Spleen (tissue), 13 donors: ENCODE measurements around the gene TACR1. TPM values are rescaled to one million over a fixed set of nuclear protein-coding genes. Genes with fewer than 3 reads are reported as not detected.
"Not testable (repeated sequence)": the region's sequence is repeated elsewhere in the genome, so short reads cannot be mapped to it uniquely, and the experiment has no call there.

Source experiments
- DNase-seq: peaks from one replicate; pipeline ENCODE4 v3.0.0-alpha.2; 2020
- H3K27ac ChIP-seq, 8 donors: fragments of 200-600 bp; sonication (generic) in 7 of 8; 1 replicate in 4 of 8; 2 replicates in 4 of 8; pipeline versions ENCODE4 v1.5.0 to v1.8.0; 2016 to 2021; ENCODE audit warnings: inconsistent platforms in 4 of 8, mild to moderate bottlenecking in 4 of 8, moderate library complexity in 1 of 8
- H3K27me3 ChIP-seq, 7 donors: fragments of 200-600 bp; sonication (generic) in 6 of 7; replicated peaks in 1 of 7; 1 replicate in 4 of 7; 2 replicates in 3 of 7; pipeline versions ENCODE4 v1.5.0 to v1.8.0; 2016 to 2021; ENCODE audit warnings: inconsistent platforms in 3 of 7, mild to moderate bottlenecking in 1 of 7
- H3K36me3 ChIP-seq, 6 donors: fragments of 200-600 bp; sonication (generic) in 5 of 6; 1 replicate in 4 of 6; 2 replicates in 2 of 6; pipeline versions ENCODE4 v1.5.0 to v1.8.0; 2016 to 2021; ENCODE audit warnings: inconsistent platforms in 2 of 6
- H3K4me1 ChIP-seq, 6 donors: fragments of 200-600 bp; sonication (generic) in 5 of 6; 1 replicate in 3 of 6; 2 replicates in 3 of 6; pipeline versions ENCODE4 v1.5.0 to v1.8.0; 2016 to 2021; ENCODE audit warnings: inconsistent platforms in 3 of 6
- H3K4me3 ChIP-seq, 8 donors: fragments of 200-600 bp; sonication (generic) in 7 of 8; 1 replicate in 4 of 8; 2 replicates in 4 of 8; pipeline versions ENCODE4 v1.5.0 to v1.8.0; 2016 to 2021; ENCODE audit warnings: inconsistent platforms in 4 of 8, mild to moderate bottlenecking in 4 of 8, moderate library complexity in 2 of 8
- H3K9me3 ChIP-seq, 8 donors: fragments of 200-600 bp; sonication (generic) in 7 of 8; 1 replicate in 4 of 8; 2 replicates in 4 of 8; pipeline versions ENCODE4 v1.5.0 to v1.8.0; 2016 to 2021; ENCODE audit warnings: inconsistent platforms in 4 of 8
- POLR2A ChIP-seq, 3 donors: fragments of 450-650 bp; IDR thresholded peaks; one replicate each; pipeline ENCODE4 v1.5.1; 2017; ENCODE audit warnings: antibody characterized with exemption in 3 of 3, mild to moderate bottlenecking in 1 of 3
- POLR2AphosphoS5 ChIP-seq, 3 donors: sonication (generic); formaldehyde crosslinking; IDR thresholded peaks; one replicate each; pipeline ENCODE4 v1.5.1; 2017; ENCODE audit warnings: antibody characterized with exemption in 3 of 3
- WGBS, 5 donors: extraction: QIAGEN DNeasy Blood & Tissue Kit in 3 of 5; methylation state at CpG; one replicate each; pipeline versions ENCODE4 v1.1.5 to v1.1.7; 2013 to 2018; 5-methylcytosine and 5-hydroxymethylcytosine counted together
- intact Hi-C: fragments of 100-400 bp; cut with DNase I; formaldehyde crosslinking; loops from one replicate; pipeline ENCODE4 v1.15.0; 2023; ENCODE audit warnings: low total_unique reads
- long read RNA-seq, 2 donors: transcript quantifications; one replicate each; lab custom pipeline, GENCODE V29; 2026
- polyA plus RNA-seq, 3 donors: library from polyadenylated mRNA; stranded (reverse); fragments of 200-250 nt; gene quantifications; one replicate each; pipeline ENCODE4 v1.2.1, GENCODE V29; 2013
- total RNA-seq, 7 donors: library from RNA; depleted of rRNA in 3 of 7; stranded (reverse); fragments of >200 nt in 3 of 7; fragmentation: NEBNext Ultra II Directional in 4 of 7; extraction: Animal tissue kit (Norgen Biotek cat#: 25700) in 4 of 7; gene quantifications; one replicate each; pipeline versions ENCODE4 v1.1.0 to v1.2.1, GENCODE V29; 2016 to 2021
- TF ChIP-seq, protein P1 (sequence below), 11 experiments: fragments of 200-600 bp in 7 of 11; fragments of 450-650 bp in 4 of 11; sonication (generic) in 4 of 11; IDR thresholded peaks in 8 of 11; conservative IDR thresholded peaks in 3 of 11; 1 replicate in 7 of 11; 2 replicates in 4 of 11; pipeline versions ENCODE4 v1.4.0 to v1.8.0; 2016 to 2021; ENCODE audit warnings: antibody characterized with exemption in 11 of 11, inconsistent platforms in 4 of 11, mild to moderate bottlenecking in 1 of 11
- donor health status: healthy with polysubstance abuse.
- donor health status: DM: no; HTN: no; CAD: no; lungs with moderate emphysema.
- donor health status: DM: no; HTN: no; CAD: no.
- donor health status: Bipolar disorder and iron deficiency.
- donor health status: healthy.
- donor health status: DM: no; HTN: no; CAD: no.
- donor health status: DM: yes; HTN: yes; CAD: no.

TACR1 gene
- total RNA-seq (under 1 TPM in 4 of 7 donors, not detected in 3; 0.13 to 0.28 (median 0.16) TPM), polyA plus RNA-seq (under 1 TPM; 0.02 to 0.03 (median 0.02) TPM)
- long read RNA-seq, donor 1, partial matches to known transcripts, result 0 of 56 reads
- long read RNA-seq, donor 1, other reads (novel, unspliced or antisense), result 56 of 56 reads
- long read RNA-seq, donor 2, result 0 reads

- peak; percentile 87 for DNase-seq
- H3K27me3 ChIP-seq, result peaks cover 0 to 78% (median 42%) of the 10 kb centered on the region in 7 donors
- 1 to 4% (median 2%) methylated on average over 26 to 46 of the region's 46 CpGs for whole genome bisulfite sequencing, 5 donors
- H3K36me3 ChIP-seq, result no peaks in the 10 kb centered on the region
- TF ChIP-seq, protein P1, sequence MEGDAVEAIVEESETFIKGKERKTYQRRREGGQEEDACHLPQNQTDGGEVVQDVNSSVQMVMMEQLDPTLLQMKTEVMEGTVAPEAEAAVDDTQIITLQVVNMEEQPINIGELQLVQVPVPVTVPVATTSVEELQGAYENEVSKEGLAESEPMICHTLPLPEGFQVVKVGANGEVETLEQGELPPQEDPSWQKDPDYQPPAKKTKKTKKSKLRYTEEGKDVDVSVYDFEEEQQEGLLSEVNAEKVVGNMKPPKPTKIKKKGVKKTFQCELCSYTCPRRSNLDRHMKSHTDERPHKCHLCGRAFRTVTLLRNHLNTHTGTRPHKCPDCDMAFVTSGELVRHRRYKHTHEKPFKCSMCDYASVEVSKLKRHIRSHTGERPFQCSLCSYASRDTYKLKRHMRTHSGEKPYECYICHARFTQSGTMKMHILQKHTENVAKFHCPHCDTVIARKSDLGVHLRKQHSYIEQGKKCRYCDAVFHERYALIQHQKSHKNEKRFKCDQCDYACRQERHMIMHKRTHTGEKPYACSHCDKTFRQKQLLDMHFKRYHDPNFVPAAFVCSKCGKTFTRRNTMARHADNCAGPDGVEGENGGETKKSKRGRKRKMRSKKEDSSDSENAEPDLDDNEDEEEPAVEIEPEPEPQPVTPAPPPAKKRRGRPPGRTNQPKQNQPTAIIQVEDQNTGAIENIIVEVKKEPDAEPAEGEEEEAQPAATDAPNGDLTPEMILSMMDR (IDR thresholded peaks at IDR 0.05 in 8 of 11, conservative IDR thresholded peaks at IDR 0.05 in 3 of 11), result peak in 9 of 11 experiments; percentile 8 to 73 (median 57)
- TF ChIP-seq POLR2AphosphoS5 (IDR thresholded peaks at IDR 0.05) (peak in 2 of 3 donors; percentile 44 to 45), POLR2A (IDR thresholded peaks at IDR 0.05) (no peak)
- peaks cover 0 to 4% (median 0%) of the 10 kb centered on the region in 8 donors for H3K9me3 ChIP-seq
- H3K4me1 ChIP-seq, result peaks cover 13 to 28% (median 21%) of the 10 kb centered on the region in 6 donors
- H3K4me3 ChIP-seq, result peak within 1 kb of the TSS; percentile 25 to 61 (median 32)
- H3K27ac ChIP-seq, result no peak within 1 kb of the TSS
- intact Hi-C loops, result loop anchor here (10.0 kb wide), 1 partner anchor 205 kb away; no protein-coding TSS in a partner anchor
Measured at GRCh38 chr2:75199428-75200011, at the start of gene TACR1. Gene TACR1 (minus strand): TSS chr2:75199520. CDS start chr2:75198934, 586 bp downstream.

DNA sequence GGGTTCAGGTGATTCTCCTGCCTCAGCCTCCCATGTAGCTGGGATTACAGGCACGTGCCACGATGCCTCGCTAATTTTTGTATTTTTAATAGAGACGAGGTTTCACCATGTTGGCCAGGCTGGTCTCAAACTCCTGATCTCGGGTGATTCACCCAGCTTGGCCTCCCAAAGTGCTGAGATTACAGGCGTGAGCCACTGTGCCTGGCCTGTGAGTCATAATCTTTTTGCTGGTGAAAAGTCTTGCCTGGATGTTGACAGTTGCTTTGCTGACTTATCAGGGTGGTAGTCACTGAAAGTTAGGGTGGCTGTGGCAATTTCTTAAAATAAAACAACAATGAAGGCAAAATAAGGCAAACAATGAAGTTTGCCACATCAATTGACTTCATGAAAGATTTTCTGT is 49.3 kb upstream of the TACR1 start:
- WGBS, 5 donors, result 84 to 92% (median 91%) methylated on average over 6 of the region's 6 CpGs
- H3K27me3 ChIP-seq, H3K4me1 ChIP-seq, H3K36me3 ChIP-seq, H3K4me3 ChIP-seq, H3K27ac ChIP-seq, intact Hi-C loops, DNase-seq: not testable (repeated sequence)
- peaks cover 0 to 66% (median 32%) of the 10 kb centered on the region in 8 donors for H3K9me3 ChIP-seq

- Histone ChIP-seq H3K4me1 (no peaks in the 10 kb centered on the region), H3K4me3 (no peak overlapping the region), H3K27me3 (no peaks in the 10 kb centered on the region), H3K36me3 (no peaks in the 10 kb centered on the region), H3K9me3 (peaks cover 0 to 82% (median 51%) of the 10 kb centered on the region in 8 donors), H3K27ac (no peak overlapping the region)
- no peak for TF ChIP-seq POLR2A (IDR thresholded peaks at IDR 0.05)
- TF ChIP-seq POLR2AphosphoS5 (IDR thresholded peaks at IDR 0.05), result no peak
- TF ChIP-seq, protein P1 (IDR thresholded peaks at IDR 0.05 in 8 of 11, conservative IDR thresholded peaks at IDR 0.05 in 3 of 11), result no peak
- intact Hi-C loops, result no loop called here
- no peak for DNase-seq
- WGBS, 5 donors, result 68 to 91% (median 76%) methylated on average over 7 of the region's 7 CpGs
Measured at GRCh38 chr2:75246441-75247167, 47.3 kb upstream of the TACR1 start.

GRCh38 chr2:75243219-75243618 is 43.9 kb upstream of the TACR1 start:
- Histone ChIP-seq H3K4me3 (no peak overlapping the region), H3K27me3 (no peaks in the 10 kb centered on the region), H3K36me3 (no peaks in the 10 kb centered on the region), H3K9me3 (peaks cover 0 to 59% (median 28%) of the 10 kb centered on the region in 8 donors), H3K4me1 (no peaks in the 10 kb centered on the region), H3K27ac (no peak overlapping the region)
- intact Hi-C loops, result no loop called here
- TF ChIP-seq POLR2AphosphoS5 (IDR thresholded peaks at IDR 0.05) (no peak), POLR2A (IDR thresholded peaks at IDR 0.05) (no peak)
- TF ChIP-seq, protein P1 (IDR thresholded peaks at IDR 0.05 in 8 of 11, conservative IDR thresholded peaks at IDR 0.05 in 3 of 11), result no peak
- DNase-seq, result no peak
- WGBS, 5 donors, result 86 to 91% (median 88%) methylated on average over 9 of the region's 9 CpGs
